Liver (tissue), 9 donors: ENCODE measurements around the gene EIF1B. TPM values are rescaled to one million over a fixed set of nuclear protein-coding genes. Genes with fewer than 3 reads are reported as not detected.

Experiments
- DNase-seq: peaks from one replicate; pipeline ENCODE4 v3.0.0-alpha.2; 2017; ENCODE audit warnings: low spot score
- H3K27ac ChIP-seq, 2 donors: one replicate each; pipeline ENCODE4 v1.7.0; 2013; ENCODE audit warnings: inconsistent platforms in 2 of 2, low read length in 2 of 2, control low read depth in 1 of 2, low read depth in 1 of 2, mild to moderate bottlenecking in 1 of 2
- H3K27me3 ChIP-seq, 4 donors: one replicate each; pipeline versions ENCODE4 v1.6.1 to v1.7.0; 2013; ENCODE audit warnings: low read length in 3 of 4, inconsistent platforms in 1 of 4, mild to moderate bottlenecking in 1 of 4, moderate library complexity in 1 of 4; ENCODE audit not compliant: control insufficient read depth in 4 of 4, insufficient read depth in 4 of 4
- H3K36me3 ChIP-seq, 4 donors: one replicate each; pipeline versions ENCODE4 v1.6.1 to v1.7.0; 2013; ENCODE audit warnings: low read length in 3 of 4, mild to moderate bottlenecking in 3 of 4, low read depth in 1 of 4, moderate library complexity in 1 of 4; ENCODE audit not compliant: control insufficient read depth in 4 of 4, insufficient read depth in 3 of 4
- H3K4me1 ChIP-seq, 4 donors: one replicate each; pipeline versions ENCODE4 v1.6.1 to v1.7.0; 2013; ENCODE audit warnings: low read length in 3 of 4, mild to moderate bottlenecking in 3 of 4, moderate library complexity in 1 of 4; ENCODE audit not compliant: control insufficient read depth in 4 of 4, insufficient read depth in 4 of 4
- H3K4me3 ChIP-seq, 3 donors: one replicate each; pipeline versions ENCODE4 v1.6.1 to v1.7.0; 2013; ENCODE audit warnings: low read length in 3 of 3, control low read depth in 1 of 3, low read depth in 1 of 3, mild to moderate bottlenecking in 1 of 3
- H3K9ac ChIP-seq, 2 donors: one replicate each; pipeline ENCODE4 v1.7.0; 2013; ENCODE audit warnings: low read length in 2 of 2, mild to moderate bottlenecking in 2 of 2, moderate library complexity in 2 of 2, control low read depth in 1 of 2, low read depth in 1 of 2
- H3K9me3 ChIP-seq, 4 donors: one replicate each; pipeline versions ENCODE4 v1.6.1 to v1.7.0; 2013; ENCODE audit warnings: low read length in 3 of 4; ENCODE audit not compliant: control insufficient read depth in 4 of 4
- ATF3 ChIP-seq: IDR thresholded peaks from 2 replicates; pipeline ENCODE4 v1.6.1; 2016; ENCODE audit warnings: antibody characterized with exemption
- CTCF ChIP-seq: fragments of 150-350 bp; IDR thresholded peaks from 2 replicates; pipeline ENCODE4 v1.5.1; 2017; ENCODE audit warnings: improper control_type of control experiment, low read depth, low read length; ENCODE audit not compliant: missing input control
- EGR1 ChIP-seq, 2 donors: IDR thresholded peaks; 2 replicates each; pipeline ENCODE4 v1.6.1; 2016 to 2018; ENCODE audit warnings: antibody characterized with exemption in 2 of 2, low read depth in 2 of 2
- FOXA1 ChIP-seq: IDR thresholded peaks from 2 replicates; pipeline ENCODE4 v1.6.1; 2016; ENCODE audit warnings: antibody characterized with exemption
- GABPA ChIP-seq, 2 donors: IDR thresholded peaks in 1 of 2; conservative IDR thresholded peaks in 1 of 2; 2 replicates each; pipeline ENCODE4 v1.6.1; 2016; ENCODE audit warnings: antibody characterized with exemption in 2 of 2, mild to moderate bottlenecking in 1 of 2, moderate library complexity in 1 of 2
- HNF4A ChIP-seq, 2 donors: conservative IDR thresholded peaks; 2 replicates each; pipeline ENCODE4 v1.6.1; 2016; ENCODE audit warnings: antibody characterized with exemption in 2 of 2, mild to moderate bottlenecking in 2 of 2
- HNF4G ChIP-seq: IDR thresholded peaks from 2 replicates; pipeline ENCODE4 v1.6.1; 2016; ENCODE audit warnings: antibody characterized with exemption
- JUND ChIP-seq, 2 donors: IDR thresholded peaks; 2 replicates each; pipeline ENCODE4 v1.6.1; 2016; ENCODE audit warnings: antibody characterized with exemption in 2 of 2
- MAX ChIP-seq: IDR thresholded peaks from 2 replicates; pipeline ENCODE4 v1.6.1; 2016; ENCODE audit warnings: antibody characterized with exemption
- NR2F2 ChIP-seq: IDR thresholded peaks from 2 replicates; pipeline ENCODE4 v1.6.1; 2016; ENCODE audit warnings: antibody characterized with exemption
- RAD21 ChIP-seq, 2 donors: IDR thresholded peaks; 2 replicates each; pipeline ENCODE4 v1.6.1; 2016; ENCODE audit warnings: antibody characterized with exemption in 2 of 2, mild to moderate bottlenecking in 2 of 2
- REST ChIP-seq: IDR thresholded peaks from 2 replicates; pipeline ENCODE4 v1.6.1; 2016; ENCODE audit warnings: antibody characterized with exemption, mild to moderate bottlenecking
- RXRA ChIP-seq, 2 donors: IDR thresholded peaks; 2 replicates each; pipeline ENCODE4 v1.6.1; 2017 to 2018; ENCODE audit warnings: antibody characterized with exemption in 2 of 2, mild to moderate bottlenecking in 1 of 2
- SP1 ChIP-seq: IDR thresholded peaks from 2 replicates; pipeline ENCODE4 v1.6.1; 2018; ENCODE audit warnings: antibody characterized with exemption, mild to moderate bottlenecking
- TAF1 ChIP-seq: conservative IDR thresholded peaks from 2 replicates; pipeline ENCODE4 v1.6.1; 2016; ENCODE audit warnings: antibody characterized with exemption, mild to moderate bottlenecking
- YY1 ChIP-seq: IDR thresholded peaks from 2 replicates; pipeline ENCODE4 v1.6.1; 2016; ENCODE audit warnings: antibody characterized with exemption, mild to moderate bottlenecking
- WGBS: extraction: QIAGEN DNeasy Blood & Tissue Kit; methylation state at CpG from one replicate; pipeline ENCODE4 v1.1.7; 2013; 5-methylcytosine and 5-hydroxymethylcytosine counted together
- polyA plus RNA-seq, 2 donors: library from polyadenylated mRNA; stranded (reverse) in 1 of 2; unstranded in 1 of 2; fragments of 200-250 nt in 1 of 2; fragments of >200 nt in 1 of 2; fragmentation: Nextera tagmentation in 1 of 2; extraction: Ambion mirVana in 1 of 2; gene quantifications; one replicate each; pipeline versions ENCODE4 v1.2.1 to v1.2.3, GENCODE V29; 2013 to 2015
- total RNA-seq, 2 donors: library from RNA; depleted of rRNA; stranded (reverse); fragments of >200 nt; gene quantifications; one replicate each; pipeline ENCODE4 v1.2.3, GENCODE V29; 2014
- donor health status: healthy.
- donor health status: healthy.
- donor health status: healthy.
- donor health status: healthy.
- donor health status: healthy.

EIF1B gene
- total and polyA plus RNA-seq, 4 donors, result 10.9 to 33.8 (median 27.8) TPM

- no peaks in the 10 kb centered on the region for H3K27me3 ChIP-seq
- no peak overlapping the region for H3K27ac ChIP-seq
- WGBS, result 71% methylated on average over 1 of the region's 1 CpG
- no peak overlapping the region for H3K4me3 ChIP-seq
- no peak overlapping the region for H3K9ac ChIP-seq
- no peaks in the 10 kb centered on the region for H3K36me3 ChIP-seq
- no peak for DNase-seq
- H3K4me1 ChIP-seq, result no peaks in the 10 kb centered on the region
- TF ChIP-seq FOXA1, result no peak
- TF ChIP-seq CTCF, result no peak
- no peak for TF ChIP-seq RXRA (IDR thresholded peaks at IDR 0.05)
- TF ChIP-seq HNF4G, result no peak
- no peak for TF ChIP-seq TAF1
- TF ChIP-seq MAX, result no peak
- TF ChIP-seq SP1, result no peak
- no peak for TF ChIP-seq GABPA (IDR thresholded peaks at IDR 0.05 in 1 of 2, conservative IDR thresholded peaks at IDR 0.05 in 1 of 2)
- no peak for TF ChIP-seq REST
- no peak for TF ChIP-seq HNF4A (conservative IDR thresholded peaks at IDR 0.05)
- TF ChIP-seq EGR1 (IDR thresholded peaks at IDR 0.05; ENCODE audit: low read depth in 2 of 2), result no peak
- no peak for TF ChIP-seq JUND (IDR thresholded peaks at IDR 0.05)
- H3K9me3 ChIP-seq, result no peaks in the 10 kb centered on the region
Measured at GRCh38 chr3:40336101-40336500, 26.6 kb downstream of the EIF1B start.

DNA sequence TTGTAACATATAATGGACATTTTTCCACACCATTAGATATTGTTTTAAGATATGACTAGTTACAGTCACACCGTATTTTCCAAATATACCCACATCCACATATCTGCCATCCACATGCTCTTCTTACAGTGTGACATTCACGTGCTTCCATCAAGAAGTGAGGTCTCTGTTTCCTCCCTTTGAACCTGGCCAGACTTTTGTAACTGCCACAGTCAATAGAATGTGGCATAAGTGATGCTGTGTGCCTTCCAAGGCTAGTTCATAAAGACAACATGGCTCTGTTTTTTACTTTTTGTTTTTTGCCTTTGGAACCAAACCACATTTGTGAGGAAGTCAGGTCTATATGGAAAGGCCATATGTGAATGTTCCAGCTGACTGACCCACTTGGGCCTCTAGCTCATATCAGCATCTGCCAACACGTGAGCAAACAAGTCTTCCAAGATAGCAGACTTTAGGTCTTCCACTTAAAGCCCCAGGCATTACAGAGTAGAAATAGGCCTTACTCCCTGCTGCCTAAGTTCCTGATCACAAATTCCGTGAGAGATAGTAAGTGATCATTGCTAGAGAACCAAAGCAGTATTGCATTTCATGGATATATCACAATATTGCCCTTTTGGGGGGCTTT, 27.1 kb downstream of the EIF1B start:
- Histone ChIP-seq H3K4me1 (no peaks in the 10 kb centered on the region), H3K27ac (no peak overlapping the region), H3K9me3 (no peaks in the 10 kb centered on the region), H3K4me3 (no peak overlapping the region), H3K9ac (no peak overlapping the region), H3K36me3 (no peaks in the 10 kb centered on the region), H3K27me3 (no peaks in the 10 kb centered on the region)
- DNase-seq, result no peak
- WGBS, result 88% methylated on average over 4 of the region's 4 CpGs
- TF ChIP-seq ATF3, result no peak
- TF ChIP-seq NR2F2, result no peak
- no peak for TF ChIP-seq MAX
- TF ChIP-seq EGR1 (IDR thresholded peaks at IDR 0.05; ENCODE audit: low read depth in 2 of 2), result no peak
- TF ChIP-seq REST, result no peak
- TF ChIP-seq TAF1, result no peak
- TF ChIP-seq FOXA1, result no peak
- no peak for TF ChIP-seq HNF4A (conservative IDR thresholded peaks at IDR 0.05)
- no peak for TF ChIP-seq RAD21 (IDR thresholded peaks at IDR 0.05)
- TF ChIP-seq CTCF, result no peak
- TF ChIP-seq YY1, result no peak
- TF ChIP-seq JUND (IDR thresholded peaks at IDR 0.05), result no peak
- TF ChIP-seq RXRA (IDR thresholded peaks at IDR 0.05), result no peak
